GM12865 (cell line): Measurements from ENCODE around the gene IKZF5.
A peak's percentile ranks its signal among the peaks of the same experiment; 100 is the strongest.

Experiments
- DNase-seq: peaks from one replicate; pipeline ENCODE4 v3.0.0; 2010; ENCODE audit warnings: low read depth
- H3K4me3 ChIP-seq: 2 replicates; pipeline ENCODE4 v1.5.1; 2011; ENCODE audit warnings: mild to moderate bottlenecking, low read depth, low read length, control low read depth
- CTCF ChIP-seq: IDR thresholded peaks from 2 replicates; pipeline ENCODE4 v1.5.1; 2011; ENCODE audit warnings: low read length, control low read depth, low read depth, inconsistent platforms; ENCODE audit not compliant: insufficient read depth; ENCODE audit errors: missing control alignments

IKZF5 gene

DNA sequence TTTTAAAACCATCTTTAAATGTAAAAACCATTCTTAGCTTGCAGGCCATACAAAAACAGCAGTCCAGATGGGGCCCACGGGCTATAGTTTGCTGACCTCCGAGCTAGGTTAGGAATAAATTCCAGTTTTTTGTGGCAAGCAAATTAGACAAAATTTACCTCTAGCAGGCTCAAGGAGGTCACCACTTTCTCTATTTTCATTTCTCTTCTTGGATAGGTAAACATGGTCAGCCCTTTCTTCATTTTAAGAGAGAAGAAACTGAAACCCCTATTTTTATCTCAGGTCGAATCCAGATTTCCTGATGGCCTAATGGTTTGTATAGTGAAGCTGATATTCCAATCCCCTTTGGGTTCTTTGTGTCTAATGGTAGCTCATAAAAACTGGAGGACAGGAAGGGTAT is 10.7 kb downstream of the IKZF5 start:
- TF ChIP-seq CTCF, result no peak
- DNase-seq, result peak; percentile 26
- H3K4me3 ChIP-seq, result peak overlapping the region; percentile 25; the same call in 1 of the 2 replicates

DNA sequence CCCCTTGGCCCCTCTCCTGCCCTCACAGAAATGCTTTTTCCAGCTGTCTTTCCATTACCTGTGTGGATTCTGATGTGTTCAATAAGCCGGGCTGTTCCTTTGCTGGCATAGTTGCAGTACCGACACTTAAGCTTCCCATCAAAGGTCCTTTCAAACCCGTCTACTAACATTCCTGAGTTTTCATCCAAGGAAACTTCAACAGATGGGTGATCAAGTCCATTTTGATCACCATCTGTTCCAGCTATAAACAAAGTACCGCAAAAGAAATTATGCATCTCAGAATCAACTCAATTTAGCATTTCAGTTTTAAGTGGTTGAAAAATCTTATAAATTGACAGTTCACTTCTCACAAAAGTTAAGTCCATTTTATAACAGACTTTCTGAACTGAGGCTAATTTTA is 12.7 kb downstream of the IKZF5 start:
- TF ChIP-seq CTCF, result no peak
- no peak for DNase-seq
- H3K4me3 ChIP-seq, result no peak overlapping the region

DNA sequence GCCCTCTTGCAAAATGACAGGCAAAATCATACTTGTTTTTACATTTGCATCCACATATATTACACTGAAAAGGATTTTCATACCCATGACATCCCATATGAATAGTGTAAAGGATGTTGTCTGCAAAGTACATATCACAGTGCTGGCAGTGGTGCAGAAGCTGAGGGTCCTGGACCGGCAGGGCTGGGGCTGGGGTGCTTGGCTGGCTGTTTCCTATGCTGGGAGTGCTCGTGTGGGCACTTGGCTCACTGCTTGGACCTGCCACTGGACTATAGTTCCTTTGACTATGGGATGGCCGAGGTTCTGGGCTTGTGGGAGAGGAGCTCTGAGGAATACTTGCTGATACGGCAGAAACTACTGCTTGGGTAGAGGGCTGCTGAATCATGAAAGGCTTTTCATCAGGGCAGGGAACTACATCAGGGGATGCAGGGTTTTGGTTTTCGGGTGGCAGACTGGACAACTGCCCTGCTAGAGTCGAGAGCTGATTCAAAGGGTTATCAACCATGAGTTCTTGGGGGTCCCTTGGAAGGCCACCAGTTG is 14.7 kb downstream of the IKZF5 start:
- no peak overlapping the region for H3K4me3 ChIP-seq
- TF ChIP-seq CTCF, result no peak
- DNase-seq, result no peak

GRCh38 chr10:122992031-122992585 is 16.5 kb downstream of the IKZF5 start:
- H3K4me3 ChIP-seq, result no peak overlapping the region
- no peak for TF ChIP-seq CTCF
- DNase-seq, result no peak

DNA sequence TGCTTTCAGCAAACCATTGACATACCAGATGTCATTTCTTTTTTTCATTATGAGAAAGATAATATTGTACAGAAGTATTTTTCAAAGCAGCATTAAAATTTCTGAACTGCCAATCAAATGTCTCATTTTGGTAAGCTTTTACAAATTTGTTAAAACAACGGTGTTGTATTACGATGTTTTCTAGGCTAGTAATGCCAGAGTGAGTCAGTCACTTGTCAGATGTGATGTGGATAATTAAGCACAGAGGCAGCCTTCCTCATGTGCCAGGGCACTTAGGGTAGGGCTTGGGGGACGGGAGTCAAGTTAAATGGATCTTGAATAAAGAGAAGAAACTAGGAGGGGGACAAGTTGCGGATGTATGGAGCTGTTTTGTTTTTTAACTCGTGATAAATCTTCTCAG is 18.3 kb downstream of the IKZF5 start:
- no peak for TF ChIP-seq CTCF
- no peak for DNase-seq
- no peak overlapping the region for H3K4me3 ChIP-seq

- DNase-seq, result no peak
- no peak overlapping the region for H3K4me3 ChIP-seq
- no peak for TF ChIP-seq CTCF
Observed at GRCh38 chr10:122988501-122988900, 20.1 kb downstream of the IKZF5 start.

DNA sequence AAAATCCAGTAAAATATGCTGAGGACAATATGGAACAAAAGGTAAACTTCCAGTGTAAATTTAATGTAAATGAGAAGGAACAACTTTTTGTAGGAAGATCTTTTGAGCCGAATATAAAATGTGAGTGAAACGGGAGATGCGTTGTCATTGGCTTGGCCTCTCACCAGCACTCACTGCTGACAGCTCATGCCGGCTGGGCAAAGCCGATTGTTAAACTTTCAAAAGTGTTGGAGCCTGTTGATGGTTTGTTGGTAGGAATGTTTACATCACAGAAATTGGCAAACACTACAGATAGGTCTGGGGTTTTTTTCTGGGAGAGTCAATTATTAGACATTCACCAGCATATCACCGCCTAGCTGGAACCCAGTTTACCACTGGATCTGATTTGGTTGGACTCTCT is 22.3 kb downstream of the IKZF5 start:
- DNase-seq, result no peak
- H3K4me3 ChIP-seq, result no peak overlapping the region
- TF ChIP-seq CTCF, result no peak
